H9 (cell line): ENCODE results near the gene PIP5KL1. TPM values are rescaled to one million over a fixed set of nuclear protein-coding genes. Genes with fewer than 3 reads are reported as not detected.

ENCODE experiments used
- DNase-seq: peaks from one replicate; pipeline ENCODE4 v3.0.0-alpha.2; 2017
- H2AFZ ChIP-seq: one replicate; pipeline ENCODE4 v1.6.1; 2013; ENCODE audit warnings: mild to moderate bottlenecking, low read length, control low read depth, moderate library complexity
- H2AK5ac ChIP-seq: 2 replicates; pipeline ENCODE4 v1.6.1; 2013; ENCODE audit warnings: low read length, control low read depth, mixed read lengths; ENCODE audit not compliant: insufficient read length
- H2BK120ac ChIP-seq: one replicate; pipeline ENCODE4 v1.6.1; 2013; ENCODE audit warnings: low read depth, mild to moderate bottlenecking, low read length, control low read depth, inconsistent platforms; ENCODE audit not compliant: poor library complexity, severe bottlenecking
- H2BK12ac ChIP-seq: 2 replicates; pipeline ENCODE4 v1.6.1; 2013; ENCODE audit warnings: low read length, control low read depth, mixed read lengths, low read depth; ENCODE audit not compliant: insufficient read length
- H2BK15ac ChIP-seq: 2 replicates; pipeline ENCODE4 v1.6.1; 2013; ENCODE audit warnings: low read depth, low read length, control low read depth
- H2BK20ac ChIP-seq: one replicate; pipeline ENCODE4 v1.6.1; 2013; ENCODE audit warnings: low read depth, mild to moderate bottlenecking, low read length, control low read depth, inconsistent platforms; ENCODE audit not compliant: poor library complexity, severe bottlenecking
- H2BK5ac ChIP-seq: 2 replicates; pipeline ENCODE4 v1.6.1; 2013; ENCODE audit warnings: low read length, control low read depth, mixed read lengths; ENCODE audit not compliant: insufficient read length
- H3K14ac ChIP-seq: 2 replicates; pipeline ENCODE4 v1.6.1; 2013; ENCODE audit warnings: low read length, control low read depth; ENCODE audit not compliant: insufficient read depth
- H3K18ac ChIP-seq: 2 replicates; pipeline ENCODE4 v1.6.1; 2013; ENCODE audit warnings: low read depth, mild to moderate bottlenecking, mixed read lengths, low read length, control low read depth; ENCODE audit not compliant: insufficient read length
- H3K23ac ChIP-seq: 2 replicates; pipeline ENCODE4 v1.6.1; 2013; ENCODE audit warnings: low read length, control low read depth, mixed read lengths, low read depth; ENCODE audit not compliant: insufficient read length
- H3K23me2 ChIP-seq: 2 replicates; pipeline ENCODE4 v1.6.1; 2013; ENCODE audit warnings: low read depth, mild to moderate bottlenecking, mixed read lengths, low read length, control low read depth; ENCODE audit not compliant: insufficient read length, poor library complexity, severe bottlenecking
- H3K27ac ChIP-seq: 2 replicates; pipeline ENCODE4 v1.5.1; 2013; ENCODE audit warnings: low read length, control low read depth, mixed read lengths, low read depth; ENCODE audit not compliant: insufficient read length
- H3K27me3 ChIP-seq: 2 replicates; pipeline ENCODE4 v1.6.1; 2013; ENCODE audit warnings: low read length, control low read depth, inconsistent platforms; ENCODE audit not compliant: insufficient read depth
- H3K4ac ChIP-seq: 2 replicates; pipeline ENCODE4 v1.6.1; 2013; ENCODE audit warnings: low read depth, mild to moderate bottlenecking, control low read depth, inconsistent platforms, low read length, moderate library complexity
- H3K4me1 ChIP-seq: 2 replicates; pipeline ENCODE4 v1.6.1; 2013; ENCODE audit warnings: low read length, control low read depth, inconsistent platforms; ENCODE audit not compliant: insufficient read depth
- H3K4me2 ChIP-seq: 2 replicates; pipeline ENCODE4 v1.6.1; 2013; ENCODE audit warnings: low read length, control low read depth, mixed read lengths; ENCODE audit not compliant: insufficient read length, insufficient read depth
- H3K56ac ChIP-seq: 2 replicates; pipeline ENCODE4 v1.6.1; 2013; ENCODE audit warnings: low read depth, mild to moderate bottlenecking, mixed read lengths, low read length, control low read depth; ENCODE audit not compliant: insufficient read length
- H3K79me1 ChIP-seq: 2 replicates; pipeline ENCODE4 v1.6.1; 2013; ENCODE audit warnings: low read depth, mild to moderate bottlenecking, moderate library complexity, low read length, control low read depth, inconsistent platforms; ENCODE audit not compliant: insufficient read depth, poor library complexity, severe bottlenecking
- H3K79me2 ChIP-seq: 2 replicates; pipeline ENCODE4 v1.6.1; 2013; ENCODE audit warnings: low read length, control low read depth, inconsistent platforms; ENCODE audit not compliant: insufficient read depth
- H3K9ac ChIP-seq: 2 replicates; pipeline ENCODE4 v1.6.1; 2013; ENCODE audit warnings: low read length, control low read depth, mixed read lengths; ENCODE audit not compliant: insufficient read length; ENCODE audit errors: extremely low read depth
- H3K9me3 ChIP-seq: one replicate; pipeline ENCODE4 v1.6.1; 2013; ENCODE audit warnings: low read depth, low read length, inconsistent platforms; ENCODE audit not compliant: control insufficient read depth
- H3T11ph ChIP-seq: one replicate; pipeline ENCODE4 v1.6.1; 2013; ENCODE audit warnings: mild to moderate bottlenecking, low read length, control low read depth, inconsistent platforms
- H4K20me1 ChIP-seq: one replicate; pipeline ENCODE4 v1.6.1; 2013; ENCODE audit not compliant: control insufficient read depth, insufficient read length, insufficient read depth
- H4K5ac ChIP-seq: 2 replicates; pipeline ENCODE4 v1.6.1; 2013; ENCODE audit warnings: low read depth, mild to moderate bottlenecking, mixed read lengths, low read length, control low read depth; ENCODE audit not compliant: insufficient read length
- H4K8ac ChIP-seq: replicated peaks from 2 replicates; pipeline ENCODE4 v1.6.1; 2013; ENCODE audit warnings: low read length, control low read depth, mixed read lengths, low read depth; ENCODE audit not compliant: insufficient read length
- H4K91ac ChIP-seq: 2 replicates; pipeline ENCODE4 v1.6.1; 2013; ENCODE audit warnings: low read depth, mild to moderate bottlenecking, moderate library complexity, mixed read lengths, low read length, control low read depth; ENCODE audit not compliant: insufficient read length
- H3K27ac Mint-ChIP-seq, 3 experiments: 2 replicates in 2 of 3; 3 replicates in 1 of 3; pipeline ENCODE4 v1.8.0; 2020 to 2021; ENCODE audit warnings: mixed read lengths in 3 of 3, mild to moderate bottlenecking in 1 of 3, moderate library complexity in 1 of 3
- H3K27me3 Mint-ChIP-seq: 2 replicates; pipeline ENCODE4 v1.8.0; 2021; ENCODE audit warnings: low read depth, mild to moderate bottlenecking, moderate library complexity, mixed read lengths
- H3K36me3 Mint-ChIP-seq, 3 experiments: 2 replicates in 2 of 3; 3 replicates in 1 of 3; pipeline ENCODE4 v1.8.0; 2020 to 2021; ENCODE audit warnings: low read depth in 3 of 3, mixed read lengths in 3 of 3; ENCODE audit not compliant: insufficient read depth in 1 of 3
- H3K4me1 Mint-ChIP-seq, 2 experiments: 2 replicates each; pipeline ENCODE4 v1.8.0; 2020; ENCODE audit warnings: mixed read lengths in 2 of 2
- H3K4me3 Mint-ChIP-seq, 2 experiments: 2 replicates in 1 of 2; 3 replicates in 1 of 2; pipeline ENCODE4 v1.8.0; 2020 to 2021; ENCODE audit warnings: mild to moderate bottlenecking in 2 of 2, mixed read lengths in 2 of 2, moderate library complexity in 1 of 2
- H3K9me3 Mint-ChIP-seq, 2 experiments: 2 replicates in 1 of 2; 3 replicates in 1 of 2; pipeline ENCODE4 v1.8.0; 2020; ENCODE audit warnings: mild to moderate bottlenecking in 2 of 2, mixed read lengths in 2 of 2, moderate library complexity in 1 of 2
- CTCF ChIP-seq: fragments of 200-600 bp; sonication (generic); conservative IDR thresholded peaks from 3 replicates; pipeline ENCODE4 v1.8.0; 2021; ENCODE audit warnings: antibody characterized with exemption, mild to moderate bottlenecking
- WGBS: extraction: QIAGEN DNeasy Blood & Tissue Kit; methylation state at CpG from one replicate; pipeline ENCODE4 v1.1.7; 2013; ENCODE audit warnings: missing lambda C conversion rate, low lambda C conversion rate, mixed read lengths; ENCODE audit not compliant: insufficient read length; ENCODE audit errors: extremely low coverage; 5-methylcytosine and 5-hydroxymethylcytosine counted together
- total RNA-seq: library from RNA; stranded (reverse); gene quantifications from 2 replicates; pipeline ENCODE4 v1.2.1, GENCODE V29; 2021

PIP5KL1 gene
- total RNA-seq, 1 experiment from 2014 or later = 11.6 TPM

GRCh38 chr9:127940593-127940992, 10.0 kb upstream of the PIP5KL1 start:
- H3K14ac ChIP-seq = no peak overlapping the region
- no peak overlapping the region for H3K56ac ChIP-seq
- no peak for DNase-seq
- H3K79me1 ChIP-seq = peaks cover 10% of the 10 kb centered on the region
- H3K27ac ChIP-seq = no peak overlapping the region
- TF ChIP-seq CTCF = no peak
- Mint-ChIP-seq H3K27me3 (peaks cover 2% of the 10 kb centered on the region), H3K36me3 (peaks cover 7 to 45% (median 36%) of the 10 kb centered on the region in 3 experiments; a peak in 6 of 7 replicates), H3K4me1 (peaks cover 29 to 54% of the 10 kb centered on the region in 2 experiments), H3K4me3 (no peak overlapping the region), H3K27ac (no peak overlapping the region), H3K9me3 (no peaks in the 10 kb centered on the region)
- no peak overlapping the region for H2BK20ac ChIP-seq
- H2BK12ac ChIP-seq = no peak overlapping the region
- H3K23me2 ChIP-seq = peaks cover 6% of the 10 kb centered on the region
- H3K4ac ChIP-seq = no peak overlapping the region
- H3K18ac ChIP-seq = no peak overlapping the region
- no peak overlapping the region for H3K9ac ChIP-seq
- no peaks in the 10 kb centered on the region for H3K27me3 ChIP-seq
- H4K5ac ChIP-seq = no peak overlapping the region
- no peak overlapping the region for H3T11ph ChIP-seq
- H2BK120ac ChIP-seq = no peak overlapping the region
- no peak overlapping the region for H4K91ac ChIP-seq
- no peak overlapping the region for H2BK15ac ChIP-seq
- H3K79me2 ChIP-seq = no peaks in the 10 kb centered on the region
- no peaks in the 10 kb centered on the region for H3K4me1 ChIP-seq
- H3K4me2 ChIP-seq = no peak overlapping the region
- WGBS = no CpG with 5 or more reads among the region's 4 CpGs
- H2AK5ac ChIP-seq = no peak overlapping the region
- no peak overlapping the region for H2AFZ ChIP-seq
- H4K20me1 ChIP-seq = no peaks in the 10 kb centered on the region
- no peaks in the 10 kb centered on the region for H3K9me3 ChIP-seq
- no peak overlapping the region for H2BK5ac ChIP-seq
- H3K23ac ChIP-seq = no peak overlapping the region
- H4K8ac ChIP-seq = no peak overlapping the region
